Inferior parietal cortex (tissue), 1 donor: ENCODE data around the gene ADGRA1.

Experiments used
- DNase-seq: peaks from one replicate; pipeline ENCODE4 v3.0.0-alpha.2; 2016; ENCODE audit errors: extremely low spot score

Gene ADGRA1

DNA sequence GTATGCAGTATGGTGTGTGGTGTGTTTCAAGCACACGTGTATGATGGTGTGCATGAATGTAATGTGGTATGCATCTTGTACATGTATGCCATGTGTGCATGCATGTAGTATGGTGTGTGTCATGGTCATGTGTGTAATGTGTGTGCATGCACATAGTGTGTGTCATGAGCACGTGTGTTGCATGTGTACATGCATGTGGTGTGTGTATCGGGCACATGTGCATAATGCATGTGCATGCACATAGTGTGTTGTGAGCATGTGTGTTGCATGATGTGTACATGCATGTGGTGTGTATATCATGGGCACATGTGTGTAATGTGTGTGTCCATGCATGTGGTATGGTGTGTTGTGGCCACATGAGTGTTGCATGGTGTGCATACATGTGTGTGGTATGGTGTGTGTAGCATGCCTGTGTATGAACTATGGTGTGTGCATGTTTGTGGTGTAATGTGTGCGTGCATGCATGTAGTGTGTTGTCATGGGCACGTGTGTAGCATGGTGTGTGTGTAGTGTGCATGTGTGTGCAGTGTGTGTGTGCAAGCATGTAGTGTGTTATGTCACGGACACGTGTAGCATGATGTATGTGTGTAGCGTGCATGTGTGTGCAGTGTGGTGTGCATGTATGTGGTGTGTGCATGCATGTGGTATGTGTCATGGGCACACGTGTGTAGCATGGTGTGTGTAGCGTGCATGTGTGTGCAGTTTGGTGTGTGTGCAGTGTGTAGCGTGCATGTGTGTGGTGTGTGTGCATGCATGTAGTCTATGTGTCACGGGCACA, 89.8 kb downstream of the ADGRA1 start:
- DNase-seq: no peak

- no peak for DNase-seq
Observed at GRCh38 chr10:133178357-133179127, 90.8 kb downstream of the ADGRA1 start.

DNA sequence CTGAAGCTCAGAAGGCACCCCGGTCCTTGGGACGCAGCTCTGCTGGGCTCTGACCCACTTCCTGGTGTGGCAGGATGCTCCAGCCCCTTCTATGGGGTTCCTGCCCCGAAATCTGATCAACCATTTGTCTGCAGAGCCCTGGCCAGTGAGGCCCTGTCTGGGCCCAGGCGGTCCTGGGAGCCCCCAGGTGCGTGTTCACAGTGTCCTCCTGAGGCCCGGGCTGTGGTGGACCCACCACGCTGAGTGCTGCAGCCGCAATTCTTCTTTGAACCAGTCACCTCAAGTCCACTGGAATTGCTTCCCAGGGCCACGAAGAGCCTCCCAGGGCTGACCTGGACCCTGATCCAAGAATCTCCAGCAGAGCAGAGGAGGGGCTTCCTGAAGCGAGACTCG, 91.4 kb downstream of the ADGRA1 start:
- DNase-seq: no peak

DNA sequence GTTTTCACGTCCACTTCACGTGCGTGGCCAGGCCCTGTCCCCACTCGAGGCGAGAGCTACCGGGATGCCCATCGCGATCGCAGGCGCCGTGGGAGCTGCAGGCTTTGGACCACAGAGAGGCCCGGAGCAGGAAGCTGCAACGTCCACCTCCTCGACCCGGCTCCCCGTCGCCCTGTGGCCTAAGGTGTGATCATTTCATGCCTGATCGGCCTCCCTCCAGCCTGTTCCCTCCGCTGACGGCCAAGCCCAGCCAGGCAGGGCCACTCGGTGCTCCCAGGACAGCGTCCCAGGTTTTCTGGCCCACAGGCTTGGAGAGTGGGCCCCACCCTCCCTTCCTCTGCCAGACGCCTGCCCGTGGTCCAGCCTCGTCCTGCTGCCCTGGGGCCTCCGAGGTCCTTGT, 91.9 kb downstream of the ADGRA1 start:
- DNase-seq: no peak

GRCh38 chr10:133180192-133180964, 92.7 kb downstream of the ADGRA1 start:
- no peak for DNase-seq

- DNase-seq: no peak
Observed at GRCh38 chr10:133180965-133181639, 93.4 kb downstream of the ADGRA1 start.
